GM21360 (cell line): ENCODE measurements around the gene FBRS.
"Not testable (repeated sequence)": the region's sequence is repeated elsewhere in the genome, so short reads cannot be mapped to it uniquely, and the experiment has no call there.

Experiments used
- ATAC-seq: cut with Tn5 transposase; IDR thresholded peaks from one replicate; pipeline ENCODE4 v1.9.1; 2021; ENCODE audit warnings: mild to moderate bottlenecking, moderate library complexity; ENCODE audit not compliant: unreplicated experiment

Gene FBRS

DNA sequence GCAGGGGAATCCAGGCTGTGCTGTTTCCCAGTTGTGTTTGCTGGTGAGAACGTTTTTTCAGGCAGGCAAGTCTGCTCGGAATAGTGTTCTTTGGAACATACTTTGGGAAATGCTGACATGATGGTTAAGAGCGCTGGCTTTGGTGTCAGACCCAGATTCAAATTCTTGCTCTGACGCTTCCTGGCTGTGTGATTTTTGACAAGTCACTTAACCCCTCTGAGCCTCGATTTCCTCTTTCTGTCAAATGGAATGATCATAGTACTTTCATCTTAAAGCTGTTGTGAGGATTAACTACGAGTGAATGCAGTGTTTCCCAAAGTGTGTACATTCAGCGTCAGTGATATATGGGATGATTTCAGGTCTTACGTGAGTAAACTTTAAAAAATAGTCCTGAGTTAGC is 4.8 kb downstream of the FBRS start:
- no peak for ATAC-seq

DNA sequence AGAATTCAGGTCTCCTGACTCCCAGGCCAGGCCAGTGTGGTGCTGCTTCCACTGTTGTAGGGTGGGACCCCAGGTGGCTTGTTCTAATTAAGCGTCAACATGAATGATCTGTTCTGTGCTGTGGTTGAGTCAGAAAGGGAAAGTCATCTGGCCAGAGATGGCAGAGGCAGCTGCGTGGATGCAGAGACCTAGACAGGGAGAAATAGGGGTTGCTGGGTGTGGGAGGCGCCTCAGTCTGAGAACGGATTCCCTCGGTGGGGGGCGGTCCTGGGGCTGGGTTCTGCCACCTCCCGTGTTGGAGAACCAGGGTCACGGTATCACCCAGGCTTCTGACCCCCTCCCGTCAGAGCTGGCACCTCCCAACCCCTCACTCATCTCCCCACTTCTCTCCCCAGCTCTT is 5.6 kb downstream of the FBRS start:
- ATAC-seq: no peak

DNA sequence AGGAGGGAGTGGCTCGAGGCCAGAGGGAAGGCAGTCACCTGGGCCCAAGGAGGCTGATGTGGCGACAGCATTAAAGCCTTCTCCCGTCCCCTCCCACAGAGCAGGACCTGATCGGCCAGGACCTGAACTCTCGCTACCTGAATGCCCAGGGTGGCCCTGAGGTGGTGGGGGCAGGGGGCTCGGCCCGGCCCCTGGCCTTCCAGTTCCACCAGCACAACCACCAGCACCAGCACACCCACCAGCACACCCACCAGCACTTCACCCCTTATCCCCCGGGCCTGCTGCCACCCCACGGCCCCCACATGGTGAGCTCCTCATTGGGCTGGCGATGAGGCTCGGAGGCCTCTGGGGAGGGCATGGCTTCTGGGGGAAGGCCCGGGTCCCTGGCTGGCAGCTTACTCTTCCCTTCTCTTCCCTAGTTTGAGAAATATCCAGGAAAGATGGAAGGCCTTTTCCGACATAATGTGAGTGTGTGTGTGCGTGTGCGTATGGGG is 6.4 kb downstream of the FBRS start:
- no peak for ATAC-seq

DNA sequence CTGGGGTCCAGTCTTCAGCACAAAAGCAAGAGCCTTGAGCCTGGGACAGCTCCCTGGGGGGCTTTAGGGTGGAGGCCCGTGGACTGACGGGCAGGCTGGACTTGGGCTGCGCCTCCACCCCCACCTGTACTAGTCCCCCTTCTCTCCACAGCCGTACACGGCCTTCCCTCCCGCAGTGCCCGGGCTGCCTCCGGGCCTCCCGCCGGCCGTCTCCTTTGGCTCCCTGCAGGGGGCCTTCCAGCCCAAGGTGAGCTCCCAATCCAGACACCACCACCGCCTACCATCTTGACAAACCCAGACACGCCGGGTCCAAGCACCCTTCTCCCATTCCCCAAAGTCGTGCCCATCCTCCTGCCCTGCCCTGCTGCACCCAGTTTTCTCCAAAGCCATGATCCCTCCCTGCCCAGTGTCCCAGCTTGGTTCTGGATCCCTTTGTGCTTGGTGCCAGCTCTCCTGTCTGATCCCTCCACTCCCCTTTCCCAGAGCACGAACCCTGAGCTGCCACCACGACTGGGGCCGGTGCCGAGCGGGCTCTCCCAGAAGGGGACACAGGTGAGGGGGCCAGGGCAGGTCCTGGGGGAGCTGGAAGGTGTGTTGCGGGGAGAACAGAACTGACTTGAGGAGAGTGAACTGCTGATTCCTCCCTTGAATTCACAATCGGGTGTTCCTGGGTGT is 7.1 kb downstream of the FBRS start:
- ATAC-seq: no peak

DNA sequence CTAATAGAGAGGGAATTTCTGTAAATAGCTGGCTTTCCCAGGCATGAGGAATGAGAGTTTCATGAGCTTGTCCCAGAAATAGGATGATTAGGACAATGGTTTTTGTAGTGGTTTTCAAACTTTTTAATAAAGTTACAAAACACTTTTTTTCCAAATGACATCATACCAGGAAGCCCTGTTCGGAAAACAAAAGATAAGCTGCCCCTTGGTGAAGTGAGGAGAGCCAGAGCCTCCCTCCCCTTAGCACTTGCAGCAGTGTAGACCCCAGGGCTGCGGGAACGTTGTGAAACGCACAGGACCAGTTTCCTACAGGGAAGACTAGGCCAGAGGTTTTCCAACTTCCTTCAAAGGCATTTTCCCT is 7.6 kb downstream of the FBRS start:
- no peak for ATAC-seq

DNA sequence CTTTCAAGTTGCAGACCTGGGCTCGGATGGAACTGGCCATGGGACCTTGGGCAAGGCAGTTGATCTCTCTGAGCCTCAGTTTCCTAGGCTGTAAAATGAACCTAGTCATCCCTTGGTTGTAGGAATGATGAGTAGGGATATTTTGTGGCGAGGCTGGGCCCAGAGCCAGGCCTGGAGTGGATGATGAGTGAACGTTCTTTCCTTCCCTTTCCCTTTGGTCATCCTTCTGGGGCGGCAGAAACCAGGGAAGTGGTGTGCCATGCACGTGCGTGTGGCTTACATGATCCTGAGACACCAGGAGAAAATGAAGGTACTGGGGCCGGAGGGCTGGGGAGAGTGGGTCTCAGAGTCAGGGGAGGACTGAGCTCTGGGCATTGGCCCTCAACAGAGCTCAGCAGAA is 8.4 kb downstream of the FBRS start:
- no peak for ATAC-seq

DNA sequence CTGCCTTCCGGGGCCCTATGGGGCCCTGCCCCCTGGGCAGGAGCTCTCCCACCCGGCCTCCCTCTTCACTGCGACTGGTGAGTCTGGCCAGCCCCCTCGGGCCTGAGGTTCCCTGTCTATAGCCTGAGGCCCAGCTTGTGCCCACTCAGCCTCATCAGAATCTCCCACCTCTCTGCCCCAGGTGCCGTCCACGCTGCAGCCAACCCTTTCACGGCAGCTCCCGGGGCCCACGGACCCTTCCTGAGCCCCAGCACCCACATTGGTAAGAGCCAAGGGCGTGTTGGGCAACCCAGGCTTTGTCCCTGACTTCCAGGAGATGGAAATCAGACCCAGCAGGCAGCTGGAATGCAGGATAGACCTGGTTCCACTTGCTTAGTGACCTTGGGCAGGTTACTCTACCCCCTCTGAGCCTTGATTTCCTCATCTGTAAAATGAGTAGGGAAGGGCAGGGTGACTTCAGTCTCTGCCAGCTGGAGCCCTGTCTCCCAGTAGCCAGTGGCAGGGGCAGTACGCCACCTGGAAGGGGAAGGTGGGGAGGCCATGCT is 9.2 kb downstream of the FBRS start:
- no peak for ATAC-seq

DNA sequence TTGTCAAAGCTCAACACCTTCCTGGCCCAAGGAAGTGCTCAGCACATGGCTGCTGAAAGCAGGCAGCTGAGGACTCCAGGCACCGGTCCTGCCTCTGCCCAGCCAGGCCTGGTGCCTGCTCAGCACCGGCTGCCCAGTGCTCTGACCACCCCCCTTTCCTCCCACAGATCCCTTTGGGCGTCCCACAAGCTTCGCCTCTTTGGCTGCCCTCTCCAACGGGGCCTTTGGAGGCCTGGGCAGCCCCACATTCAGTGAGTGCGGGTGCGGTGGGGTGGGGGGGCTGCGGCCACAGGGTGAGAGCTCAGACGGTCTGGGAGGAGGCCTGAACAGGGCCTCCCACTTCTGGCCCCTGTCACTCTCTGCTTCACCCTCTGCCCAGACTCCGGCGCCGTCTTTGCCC is 10.2 kb downstream of the FBRS start:
- ATAC-seq: no peak

DNA sequence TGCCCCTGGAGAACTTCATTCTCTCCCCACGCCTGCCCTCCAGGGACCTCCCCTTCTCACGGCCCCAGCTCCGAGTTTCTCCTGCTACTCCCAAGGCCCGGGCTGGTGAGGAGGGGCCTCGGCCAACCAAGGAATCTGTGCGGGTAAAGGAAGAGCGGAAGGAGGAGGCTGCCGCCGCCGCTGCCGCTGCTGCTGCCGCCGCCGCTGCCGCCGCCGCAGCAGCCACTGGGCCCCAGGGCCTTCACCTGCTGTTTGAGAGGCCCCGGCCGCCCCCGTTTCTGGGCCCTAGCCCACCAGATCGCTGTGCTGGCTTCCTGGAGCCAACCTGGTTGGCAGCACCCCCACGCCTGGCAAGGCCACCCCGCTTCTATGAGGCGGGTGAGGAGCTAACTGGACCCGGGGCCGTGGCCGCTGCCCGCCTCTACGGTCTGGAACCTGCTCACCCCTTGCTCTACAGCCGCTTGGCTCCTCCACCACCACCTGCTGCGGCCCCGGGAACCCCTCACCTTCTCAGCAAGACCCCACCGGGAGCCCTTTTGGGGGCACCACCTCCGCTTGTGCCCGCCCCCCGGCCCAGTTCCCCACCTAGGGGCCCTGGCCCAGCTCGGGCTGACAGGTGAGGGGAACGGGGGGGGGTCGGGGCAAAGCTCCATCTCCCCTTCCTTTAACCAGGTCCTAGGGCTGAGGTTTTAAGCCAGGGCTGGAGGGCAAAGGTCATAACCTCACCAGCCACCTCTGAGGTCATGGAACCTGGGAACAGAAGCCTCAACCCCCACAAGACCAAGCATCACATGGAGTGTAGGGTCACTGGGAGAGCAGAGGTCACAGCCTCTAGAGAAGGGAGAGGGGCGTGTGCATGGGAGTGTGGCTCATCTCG is 11.0 kb downstream of the FBRS start:
- ATAC-seq: no peak

DNA sequence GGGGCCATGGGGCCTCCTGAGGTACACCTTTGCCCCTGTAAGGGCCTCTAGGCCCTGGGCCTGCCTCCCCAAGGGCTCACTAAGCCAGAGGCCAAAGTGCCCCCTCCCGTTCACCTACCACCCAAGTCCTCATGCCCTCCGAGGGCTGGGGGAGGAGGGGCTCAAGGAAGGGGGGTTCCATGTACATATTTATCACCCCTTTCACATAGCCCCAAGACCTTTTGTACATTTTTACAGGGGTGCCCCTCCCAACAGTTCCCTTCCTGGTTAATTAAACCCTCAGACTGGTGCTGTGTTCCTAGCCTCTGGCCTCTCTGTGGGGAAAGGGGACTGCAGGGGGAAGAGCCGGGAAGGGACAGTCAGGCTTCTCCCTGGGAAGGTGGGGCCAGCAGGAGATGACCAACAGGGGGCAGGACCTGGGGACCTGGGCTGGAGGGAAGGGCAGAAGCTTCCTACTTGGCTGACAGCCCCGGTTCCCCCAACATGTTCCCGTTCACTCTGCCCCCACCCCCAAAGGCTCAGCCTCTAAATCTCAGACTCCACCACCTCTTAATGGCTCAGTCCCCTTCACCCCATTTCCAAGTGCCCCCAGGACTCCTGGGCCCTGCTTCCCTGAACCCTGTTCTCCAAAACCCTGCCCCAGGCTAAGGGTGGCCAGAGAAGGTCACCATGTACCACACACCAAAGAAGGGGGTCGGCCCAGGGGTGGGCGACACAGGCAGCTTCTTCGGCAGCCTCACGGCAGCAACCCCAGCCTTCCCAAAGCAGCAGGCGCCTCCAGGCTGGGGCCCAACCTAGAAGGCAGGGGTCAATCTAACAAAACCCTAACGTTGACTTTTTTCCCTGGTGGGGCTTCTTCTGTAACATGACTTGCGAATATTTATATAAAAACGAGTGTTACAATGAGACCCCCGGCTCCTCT is 11.9 kb downstream of the FBRS start:
- no peak for ATAC-seq

DNA sequence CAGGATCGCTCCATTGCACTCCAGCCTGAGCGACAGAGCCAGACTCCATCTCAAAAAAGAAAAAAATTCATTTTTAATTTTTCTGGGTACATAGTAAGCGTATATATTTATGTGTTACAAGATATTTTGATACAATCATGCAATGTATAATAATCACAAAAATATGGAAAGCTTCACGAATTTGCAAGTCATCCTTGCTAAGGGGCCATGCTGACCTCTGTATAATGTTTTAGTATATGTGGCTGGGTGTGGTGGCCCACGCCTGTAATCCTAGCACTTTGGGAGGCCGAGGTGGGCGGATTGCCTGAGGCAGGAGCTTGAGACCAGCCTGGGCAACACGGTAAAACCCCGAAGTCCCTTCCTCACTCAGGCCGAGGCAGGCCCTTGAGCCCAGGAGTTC is 16.9 kb downstream of the FBRS start:
- ATAC-seq: no peak

DNA sequence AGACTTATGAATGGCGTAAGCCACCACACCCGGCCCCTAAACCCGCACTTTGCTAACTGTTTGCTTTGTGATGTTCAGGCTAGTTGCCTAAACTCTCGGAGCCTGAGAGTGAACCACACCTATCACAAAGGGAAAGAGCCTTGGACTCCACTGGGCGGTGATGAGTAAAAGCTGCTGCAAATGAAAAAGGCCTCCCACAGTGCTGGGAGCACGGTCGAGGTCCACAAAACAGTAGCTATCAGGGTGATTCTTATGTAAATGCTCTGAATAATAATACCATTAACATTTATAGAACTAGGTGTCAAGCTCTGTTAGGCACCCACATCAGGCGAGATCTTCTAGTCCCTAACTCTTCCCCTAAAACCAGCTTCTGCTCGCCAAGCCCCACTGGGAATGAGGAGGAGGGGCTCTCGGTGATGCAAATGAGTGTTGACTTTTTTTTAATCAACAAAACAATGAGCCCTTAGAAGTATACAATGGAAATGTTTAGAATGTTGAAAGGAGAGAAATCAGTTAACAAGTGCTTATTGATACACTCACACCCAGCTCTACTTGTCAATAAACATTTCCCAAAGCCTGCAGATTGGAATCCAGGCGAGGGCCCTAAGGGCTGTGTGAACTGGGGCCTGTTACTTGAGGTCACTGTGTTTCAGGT is 19.8 kb downstream of the FBRS start:
- no peak for ATAC-seq

DNA sequence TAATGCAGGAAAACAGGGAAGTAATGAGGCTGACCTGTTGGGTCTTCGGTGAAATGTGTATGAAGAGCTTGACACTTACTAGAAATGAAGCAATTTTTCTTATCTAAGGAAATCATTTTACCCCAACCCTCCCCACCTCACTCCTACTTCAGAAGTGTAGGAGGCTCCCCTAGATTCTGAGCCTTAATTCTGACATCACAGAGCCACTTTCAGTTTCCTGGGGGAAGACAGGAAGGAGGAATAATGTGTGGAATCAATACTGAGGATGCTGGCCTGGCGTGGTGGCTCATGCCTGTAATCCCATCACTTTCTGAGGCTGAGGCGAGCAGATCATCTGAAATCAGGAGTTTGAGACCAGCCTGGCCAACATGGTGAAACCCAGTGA is 20.3 kb downstream of the FBRS start:
- ATAC-seq: no peak

DNA sequence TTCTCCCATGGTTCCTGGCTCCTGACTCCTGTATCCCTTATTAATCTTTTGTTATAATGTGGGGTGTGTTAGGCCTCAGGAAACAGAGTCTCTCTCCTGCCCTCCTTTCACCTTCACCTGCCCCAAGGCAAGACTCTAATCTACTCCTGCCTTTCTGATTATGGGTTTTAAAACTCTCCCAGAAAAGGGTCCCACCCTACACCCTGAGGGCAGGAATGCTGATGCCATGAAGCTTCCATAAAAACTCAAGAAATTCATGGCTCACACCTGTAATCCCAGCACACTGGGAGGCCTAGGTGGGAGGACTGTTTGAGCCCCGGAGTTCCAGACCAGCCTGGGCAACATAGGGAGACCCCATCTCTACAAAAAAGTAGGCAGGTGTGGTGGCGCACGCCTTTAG is 22.1 kb downstream of the FBRS start:
- no peak for ATAC-seq

DNA sequence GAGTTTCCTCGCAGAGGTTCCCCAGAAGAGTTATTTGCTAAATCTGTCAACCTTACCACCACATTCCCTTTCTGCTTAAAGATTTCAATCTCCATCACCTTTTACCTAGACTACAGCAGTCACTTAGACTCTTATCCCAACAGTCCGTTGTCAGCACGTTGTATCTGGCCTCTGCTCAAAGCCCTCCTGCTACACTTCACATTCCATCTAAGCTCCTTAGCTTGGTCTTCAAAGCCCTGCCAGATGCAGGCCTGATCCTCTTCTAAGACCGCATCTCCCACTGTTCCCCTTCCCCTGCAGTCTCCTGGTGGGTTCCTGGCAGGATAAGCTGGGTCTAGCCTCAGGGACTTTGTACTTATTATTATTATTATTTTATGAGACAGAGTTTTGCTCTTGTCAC is 30.5 kb downstream of the FBRS start:
- ATAC-seq: no peak

DNA sequence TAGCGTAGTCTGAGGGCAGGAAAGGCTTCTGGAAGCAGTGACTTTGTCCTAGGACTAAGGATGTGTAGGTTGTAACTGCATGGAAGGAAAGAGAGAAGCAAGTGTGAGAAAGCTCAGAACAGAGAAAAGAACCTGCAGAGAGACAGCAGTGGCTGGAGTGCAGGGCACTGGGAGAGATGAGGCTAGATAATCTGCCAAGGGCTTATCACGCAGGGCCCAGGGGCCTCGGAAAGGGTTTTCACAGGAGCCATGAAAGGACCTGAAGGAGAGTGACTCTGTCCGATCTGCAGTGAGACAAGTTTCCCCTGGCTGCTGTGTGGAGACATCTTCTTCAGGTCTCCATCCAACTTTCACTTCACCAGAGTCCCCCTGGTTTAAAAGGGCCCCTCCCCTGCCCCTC is 33.7 kb downstream of the FBRS start:
- no peak for ATAC-seq

DNA sequence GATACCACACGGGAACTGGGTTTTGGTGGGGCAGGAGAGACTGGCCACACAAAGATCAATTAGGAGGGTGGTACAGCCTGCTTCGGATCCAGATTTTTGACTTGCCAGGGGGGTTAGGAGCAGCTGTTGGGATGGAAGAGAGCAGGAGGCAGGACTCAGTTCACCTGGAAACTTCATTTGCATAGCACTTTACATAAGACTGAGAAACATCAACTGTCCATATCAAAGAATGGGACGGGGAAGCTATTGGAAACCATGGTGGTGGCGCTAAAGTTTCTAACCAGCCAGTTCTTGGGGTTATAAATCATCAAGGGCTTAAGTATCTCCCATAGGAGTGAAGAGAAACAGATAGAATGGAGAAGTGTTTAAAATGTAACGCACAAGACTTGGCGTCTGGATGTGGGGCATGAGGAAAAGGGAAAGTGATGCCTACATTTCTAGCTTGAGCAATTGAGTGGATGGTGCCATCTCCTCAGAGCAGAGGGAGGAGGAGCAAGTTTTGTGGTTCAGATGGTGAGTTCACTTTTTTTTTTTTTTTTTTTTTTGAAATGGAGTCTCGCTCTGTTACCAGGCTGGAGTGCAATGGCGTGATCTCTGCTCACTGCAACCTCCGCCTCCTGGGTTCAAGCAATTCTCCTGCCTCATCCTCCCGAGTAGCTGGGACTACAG is 34.3 kb downstream of the FBRS start:
- no peak for ATAC-seq

DNA sequence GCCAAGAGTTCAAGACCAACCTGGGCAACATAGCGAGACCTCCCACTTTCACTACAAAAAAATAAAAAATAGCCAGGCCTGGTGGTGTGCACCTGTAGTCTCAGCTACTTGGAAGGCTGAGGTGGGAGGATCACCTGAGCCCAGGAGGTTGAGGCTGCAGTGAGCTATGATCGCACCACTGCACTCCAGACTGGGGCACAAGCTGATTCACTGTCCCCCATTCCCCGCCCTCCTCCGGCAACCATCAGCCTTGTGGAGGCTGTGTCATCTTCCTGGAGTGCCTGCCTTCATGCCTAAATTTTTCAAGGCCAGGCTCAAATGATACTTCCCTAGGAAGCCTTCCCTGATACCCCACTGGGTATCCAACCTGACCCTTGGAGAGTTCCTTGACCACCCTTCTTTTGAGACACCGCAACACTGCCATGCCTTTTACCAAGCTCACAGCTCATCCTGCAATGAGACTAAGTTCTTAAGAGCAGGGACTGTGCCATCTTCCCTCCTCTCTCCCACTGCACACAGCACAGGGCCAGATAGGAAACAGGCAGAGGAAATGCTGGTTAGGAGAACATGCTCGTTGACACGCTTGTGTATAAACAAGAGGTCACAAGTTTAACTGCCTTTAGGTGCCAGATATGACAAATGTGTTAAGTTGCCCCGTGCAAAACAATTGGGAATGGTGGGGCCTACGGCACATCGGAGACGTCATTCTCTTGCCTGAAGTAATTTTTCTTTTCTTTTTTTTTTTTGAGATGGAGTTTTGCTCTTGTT is 36.9 kb downstream of the FBRS start:
- no peak for ATAC-seq

DNA sequence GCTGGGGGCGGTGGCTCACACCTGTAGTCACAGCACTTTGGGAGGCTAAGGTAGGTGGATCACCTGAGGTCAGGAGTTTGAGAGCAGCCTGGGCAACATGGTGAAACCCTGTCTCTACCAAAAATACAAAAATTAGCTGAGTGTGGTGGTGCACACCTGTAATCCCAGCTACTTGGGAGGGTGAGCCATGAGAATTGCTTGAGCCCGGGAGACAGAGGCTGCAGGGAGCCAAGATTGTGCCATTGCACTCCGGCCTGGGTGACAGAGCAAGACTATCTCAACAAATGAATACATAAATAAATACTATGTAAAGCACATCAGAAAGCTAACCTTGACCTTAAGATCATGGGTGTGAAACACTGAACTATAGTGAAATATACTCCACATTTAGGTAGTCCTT is 38.4 kb downstream of the FBRS start:
- not testable (repeated sequence) for ATAC-seq
